Right ventricle myocardium inferior (tissue), 1 donor: ENCODE data around the gene GSE1. TPM values are rescaled to one million over a fixed set of nuclear protein-coding genes. Genes with fewer than 3 reads are reported as not detected.

Experiments
- ATAC-seq: fragments of 200-7000 bp; cut with Tn5 transposase; one replicate; pipeline ENCODE4 v1.9.1; 2020; ENCODE audit warnings: mild to moderate bottlenecking, moderate library complexity
- DNase-seq: peaks from one replicate; pipeline ENCODE4 v3.0.0; 2021; ENCODE audit errors: missing footprints
- intact Hi-C: fragments of 100-400 bp; cut with DNase I; formaldehyde crosslinking; loops from one replicate; pipeline ENCODE4 v1.11.0; 2022
- total RNA-seq: library from RNA; stranded (reverse); fragmentation: NEBNext Ultra II Directional; extraction: Animal tissue kit (Norgen Biotek cat#: 25700); gene quantifications from one replicate; pipeline ENCODE4 v1.2.1, GENCODE V29; 2021
- donor health status: DM: no; HTN: yes; CAD: no; lungs with severe emphysema.

GSE1 gene
- total RNA-seq, 1 donor from 2014 or later = 28.9 TPM

- intact Hi-C loops = loop anchor here (10.0 kb wide), 1 partner anchor 207 kb away; no protein-coding TSS in a partner anchor
- ATAC-seq (peak; percentile 71), DNase-seq (no peak)
These were observed 11.3 kb upstream of the GSE1 start for GRCh38 chr16:85601730-85602401.

DNA sequence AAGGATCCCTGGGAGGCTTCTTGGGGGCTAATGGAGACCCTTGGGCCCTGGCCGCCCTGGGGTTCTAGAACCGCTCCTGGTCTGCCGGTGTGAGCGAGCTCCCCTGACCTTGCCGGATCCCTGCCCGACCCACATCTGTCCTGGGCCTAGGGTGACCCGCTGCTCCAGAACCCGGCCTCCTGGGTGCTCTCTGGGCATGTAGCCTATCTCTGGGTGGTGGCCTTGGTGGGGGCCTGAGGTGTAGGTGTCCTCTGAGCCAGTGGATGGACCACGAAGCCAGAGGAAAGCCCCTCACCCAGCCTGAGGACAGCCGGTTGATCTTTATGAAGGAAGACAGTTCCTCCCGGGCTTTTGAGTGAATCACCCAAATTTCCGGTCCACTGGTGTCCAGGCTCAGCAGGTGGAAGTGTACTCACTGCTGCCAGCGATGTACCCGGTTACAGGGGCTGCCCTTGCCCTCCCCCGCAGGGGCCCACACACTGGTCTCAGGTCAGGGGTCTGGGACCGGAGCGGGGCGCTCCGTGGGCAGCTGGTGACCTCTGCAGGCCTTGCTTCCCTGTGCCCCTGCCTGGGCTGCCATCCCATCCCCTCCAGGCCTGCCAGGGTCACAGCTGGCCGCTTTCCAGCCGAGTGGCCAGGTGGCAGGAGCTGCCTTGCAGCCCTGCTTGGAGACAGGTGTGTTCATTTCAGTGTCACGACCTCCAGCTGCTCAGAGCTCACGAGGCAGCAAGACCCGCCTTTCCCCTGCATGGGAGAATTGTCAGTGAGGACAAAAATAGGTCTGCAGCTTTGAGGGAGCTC is 10.5 kb upstream of the GSE1 start:
- no peak for ATAC-seq
- DNase-seq = no peak
- intact Hi-C loops = loop anchor here (10.0 kb wide), 1 partner anchor 208 kb away; no protein-coding TSS in a partner anchor

- no peak for ATAC-seq
- intact Hi-C loops = loop anchor here (10.0 kb wide), 1 partner anchor 208 kb away; no protein-coding TSS in a partner anchor
- DNase-seq = no peak
These were observed 9.8 kb upstream of the GSE1 start for GRCh38 chr16:85603203-85603755.

DNA sequence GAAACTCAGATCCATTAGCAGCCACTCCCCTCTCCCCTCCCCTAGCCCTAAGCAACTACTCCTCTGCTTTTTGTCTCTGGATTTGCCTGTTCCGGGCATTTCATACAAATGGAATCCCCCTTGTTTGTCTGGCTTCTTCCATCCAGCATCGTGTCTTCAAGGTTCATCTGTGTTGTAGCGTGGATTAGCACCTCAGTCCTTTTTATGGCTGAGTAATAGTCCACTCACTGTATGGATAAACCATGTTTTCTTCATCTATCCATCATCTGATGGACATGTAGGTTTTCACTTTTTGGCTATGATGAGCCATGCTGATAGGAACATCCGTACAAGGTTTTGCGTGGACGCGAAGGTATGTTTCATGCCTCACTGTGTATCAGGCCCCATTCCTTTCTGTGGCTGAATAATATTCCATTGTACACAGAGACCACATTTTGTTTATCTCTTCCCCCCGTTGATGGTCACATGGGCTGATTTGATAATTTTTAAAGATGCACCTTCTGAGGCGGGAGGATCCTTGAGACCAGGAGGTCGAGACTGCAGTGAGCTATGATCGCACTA is 8.9 kb upstream of the GSE1 start:
- ATAC-seq (no peak), DNase-seq (no peak)
- intact Hi-C loops = loop anchor here (10.0 kb wide), 1 partner anchor 209 kb away; no protein-coding TSS in a partner anchor

DNA sequence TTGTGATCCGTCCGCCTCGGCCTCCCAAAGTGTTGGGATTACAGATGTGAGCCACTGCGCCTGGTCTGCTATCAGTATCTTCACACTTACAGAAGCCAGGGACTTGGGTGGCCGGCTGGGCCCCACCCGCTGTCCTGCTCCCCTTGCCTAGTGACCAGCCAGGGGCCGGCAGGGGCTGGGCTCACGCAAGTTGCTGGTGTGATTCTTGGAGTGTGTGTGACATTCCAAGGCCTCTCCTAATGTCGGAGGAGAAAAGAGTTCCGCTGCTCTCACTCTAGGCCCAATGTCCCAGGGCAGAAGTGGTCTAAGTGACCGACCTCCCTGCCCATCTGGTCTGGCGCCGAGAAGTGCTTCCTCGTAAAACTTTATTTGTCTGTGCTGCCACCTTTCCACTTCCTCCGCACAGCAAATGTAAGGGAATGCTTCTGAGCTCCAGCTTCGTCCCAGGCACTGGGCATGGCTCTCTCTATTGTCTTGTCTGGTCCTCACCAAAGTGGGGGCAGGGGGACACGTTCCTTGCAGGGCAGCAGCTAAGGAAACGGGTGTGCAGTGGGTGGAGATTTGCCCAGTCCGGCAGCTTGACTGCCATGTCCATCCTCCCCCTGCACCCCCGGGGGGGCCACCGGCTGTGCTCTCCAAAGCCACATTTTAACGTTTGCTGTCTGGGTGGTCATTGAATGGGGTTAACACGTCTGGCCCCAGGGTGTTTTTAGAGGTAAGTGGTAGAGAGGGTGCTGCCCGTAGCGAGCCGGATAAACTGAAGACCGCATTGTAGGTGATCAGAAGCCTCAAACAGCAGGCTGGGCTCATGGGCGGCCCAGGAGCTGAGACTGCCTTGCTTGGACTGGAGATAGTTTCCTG is 7.8 kb upstream of the GSE1 start:
- ATAC-seq (no peak), DNase-seq (no peak)
- intact Hi-C loops = loop anchor here (10.0 kb wide), 1 partner anchor 210 kb away; no protein-coding TSS in a partner anchor

- intact Hi-C loops = loop anchor here (10.0 kb wide), 1 partner anchor 211 kb away; no protein-coding TSS in a partner anchor
- ATAC-seq (no peak), DNase-seq (no peak)
These were observed 6.9 kb upstream of the GSE1 start for GRCh38 chr16:85605912-85606841.

GRCh38 chr16:85606904-85607303 is 6.2 kb upstream of the GSE1 start:
- intact Hi-C loops = loop anchor here (10.0 kb wide), 1 partner anchor 212 kb away; no protein-coding TSS in a partner anchor
- ATAC-seq = no peak

GRCh38 chr16:85607321-85607765 is 5.8 kb upstream of the GSE1 start:
- intact Hi-C loops = loop anchor here (10.0 kb wide), 1 partner anchor 213 kb away; no protein-coding TSS in a partner anchor
- no peak for ATAC-seq
- no peak for DNase-seq

More at GRCh38 chr16:85606904-85607303, 6.2 kb upstream of the GSE1 start:
- DNase-seq = no peak

GRCh38 chr16:85607796-85608514 is 5.2 kb upstream of the GSE1 start:
- ATAC-seq (no peak), DNase-seq (no peak)
- intact Hi-C loops = loop anchor here (10.0 kb wide), 1 partner anchor 213 kb away; no protein-coding TSS in a partner anchor

GRCh38 chr16:85608515-85608885 is 4.6 kb upstream of the GSE1 start:
- DNase-seq = no peak
- ATAC-seq = no peak
- intact Hi-C loops = loop anchor here (10.0 kb wide), 1 partner anchor 214 kb away; no protein-coding TSS in a partner anchor

GRCh38 chr16:85608887-85609286 is 4.2 kb upstream of the GSE1 start:
- DNase-seq (no peak), ATAC-seq (no peak)
- intact Hi-C loops = loop anchor here (10.0 kb wide), 1 partner anchor 214 kb away; no protein-coding TSS in a partner anchor

DNA sequence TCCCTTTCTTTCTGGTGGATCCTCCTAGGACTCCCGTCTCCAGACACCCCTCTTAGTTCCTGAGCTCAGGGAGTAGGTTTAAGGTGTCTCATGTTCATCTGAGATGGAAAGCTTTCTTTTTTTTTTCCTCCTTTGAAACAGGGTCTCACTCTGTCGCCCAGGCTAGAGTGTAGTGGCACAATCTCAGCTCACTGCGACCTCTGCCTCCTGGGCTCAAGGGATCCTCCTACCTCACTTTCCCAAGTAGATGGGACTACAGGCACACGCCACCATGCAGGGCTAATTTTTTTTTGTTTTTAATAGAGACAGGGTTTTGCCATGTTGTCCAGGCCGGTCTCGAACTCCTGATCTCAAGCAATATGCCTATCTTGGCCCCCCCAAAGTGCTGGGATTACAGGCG is 3.6 kb upstream of the GSE1 start:
- DNase-seq = no peak
- intact Hi-C loops = loop anchor here (10.0 kb wide), 1 partner anchor 215 kb away; no protein-coding TSS in a partner anchor
- ATAC-seq = no peak

- ATAC-seq = no peak
- no peak for DNase-seq
These were observed 3.1 kb upstream of the GSE1 start for GRCh38 chr16:85610059-85610445.

GRCh38 chr16:85610446-85611193 is 2.5 kb upstream of the GSE1 start:
- intact Hi-C loops = loop anchor here (2.0 to 5.0 kb wide), 5 partner anchors 54 to 303 kb away; no protein-coding TSS in a partner anchor
- peak; percentile 35 for ATAC-seq
- DNase-seq = peak; percentile 93

More at GRCh38 chr16:85610059-85610445, 3.1 kb upstream of the GSE1 start:
- intact Hi-C loops = loop anchor here (2.0 to 5.0 kb wide), 5 partner anchors 53 to 303 kb away; no protein-coding TSS in a partner anchor

DNA sequence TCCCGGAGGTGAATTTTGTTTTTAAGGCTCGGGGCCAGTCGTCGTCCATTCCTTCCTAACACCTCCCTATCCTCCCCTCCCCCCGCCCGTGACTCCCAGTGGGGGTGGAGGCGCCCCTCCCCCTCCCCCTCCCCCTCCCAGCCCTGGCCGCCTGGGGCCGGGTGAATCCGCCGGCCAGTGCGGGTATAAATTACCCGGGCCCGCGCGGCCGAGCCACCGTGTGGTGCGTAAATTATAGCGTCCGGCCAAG is 2.0 kb upstream of the GSE1 start:
- intact Hi-C loops = loop anchor here (2.0 to 5.0 kb wide), 5 partner anchors 54 to 304 kb away; no protein-coding TSS in a partner anchor
- peak; percentile 0 for ATAC-seq
- no peak for DNase-seq
